CD4-positive, CD25-positive, alpha-beta regulatory T cell (primary cell): ENCODE measurements around the gene CSRNP2. TPM values are rescaled to one million over a fixed set of nuclear protein-coding genes. Genes with fewer than 3 reads are reported as not detected.

Experiments
- ATAC-seq, 2 donors: fragments of 150-1000 bp; cut with Tn5 transposase; one replicate each; pipeline ENCODE4 v1.10.0; 2021; ENCODE audit warnings: low read depth in 2 of 2, moderate number of reproducible peaks in 2 of 2, moderate library complexity in 1 of 2
- DNase-seq, 3 donors: peaks; one replicate each; pipeline versions ENCODE4 v3.0.0 to v3.0.0-alpha.2; 2012 to 2022; ENCODE audit warnings: mixed read lengths in 1 of 3
- H3K27ac ChIP-seq: one replicate; pipeline ENCODE4 v1.7.0; 2013; ENCODE audit warnings: mild to moderate bottlenecking, low read length; ENCODE audit not compliant: insufficient read depth, poor library complexity, severe bottlenecking
- H3K27me3 ChIP-seq: one replicate; pipeline ENCODE4 v1.7.0; 2013; ENCODE audit warnings: low read length; ENCODE audit not compliant: control insufficient read depth, insufficient read depth
- H3K36me3 ChIP-seq: one replicate; pipeline ENCODE4 v1.7.0; 2013; ENCODE audit warnings: mild to moderate bottlenecking, low read length, moderate library complexity; ENCODE audit not compliant: control insufficient read depth, insufficient read depth
- H3K4me1 ChIP-seq: 2 replicates; pipeline ENCODE4 v1.7.0; 2013; ENCODE audit warnings: mild to moderate bottlenecking, low read length; ENCODE audit not compliant: insufficient read depth, control insufficient read depth, poor library complexity, severe bottlenecking
- H3K4me3 ChIP-seq: one replicate; pipeline ENCODE4 v1.7.0; 2013; ENCODE audit warnings: low read depth, mild to moderate bottlenecking, low read length, moderate library complexity
- H3K9me3 ChIP-seq, 2 experiments: 1 replicate in 1 of 2; 2 replicates in 1 of 2; pipeline ENCODE4 v1.7.0; 2013; ENCODE audit warnings: low read length in 2 of 2, mild to moderate bottlenecking in 1 of 2, moderate library complexity in 1 of 2; ENCODE audit not compliant: control insufficient read depth in 2 of 2
- H3K27ac Mint-ChIP-seq, 3 donors: one replicate each; pipeline ENCODE4 v1.8.0; 2020 to 2022; ENCODE audit warnings: mild to moderate bottlenecking in 3 of 3, mixed read lengths in 3 of 3, moderate library complexity in 2 of 3
- H3K27me3 Mint-ChIP-seq: one replicate; pipeline ENCODE4 v1.8.0; 2022; ENCODE audit warnings: mild to moderate bottlenecking, mixed read lengths
- H3K36me3 Mint-ChIP-seq: one replicate; pipeline ENCODE4 v1.8.0; 2020; ENCODE audit warnings: mixed read lengths
- H3K4me1 Mint-ChIP-seq, 4 donors: one replicate each; pipeline ENCODE4 v1.8.0; 2020 to 2022; ENCODE audit warnings: mixed read lengths in 4 of 4, mild to moderate bottlenecking in 1 of 4
- H3K4me3 Mint-ChIP-seq, 4 donors: one replicate each; pipeline ENCODE4 v1.8.0; 2020 to 2022; ENCODE audit warnings: mild to moderate bottlenecking in 4 of 4, mixed read lengths in 4 of 4, moderate library complexity in 3 of 4
- H3K9me3 Mint-ChIP-seq, 7 donors: one replicate each; pipeline ENCODE4 v1.8.0; 2020 to 2022; ENCODE audit warnings: mixed read lengths in 7 of 7, mild to moderate bottlenecking in 3 of 7, moderate library complexity in 2 of 7
- polyA plus RNA-seq, 4 donors: library from polyadenylated mRNA; unstranded; fragments of 300-500 nt; fragmentation: Illumina TruSeq; gene quantifications; one replicate each; pipeline ENCODE4 v1.2.3, GENCODE V29; 2021
- total RNA-seq: library from RNA; stranded (reverse); gene quantifications from one replicate; pipeline ENCODE4 v1.2.3, GENCODE V29; 2022

The CSRNP2 gene
- total and polyA plus RNA-seq, 5 donors from 2014 or later: 1.7 to 32.8 (median 4.5) TPM

GRCh38 chr12:51025836-51026638 is 57.4 kb downstream of the CSRNP2 start, which contains the start of gene SLC11A2:
Gene SLC11A2 (minus strand): TSS chr12:51026384. CDS start chr12:51010728, 15,656 bp downstream.
- Histone ChIP-seq H3K4me3 (peak within 1 kb of the TSS; percentile 90), H3K4me1 (peaks cover 44% of the 10 kb centered on the region), H3K27ac (peak within 1 kb of the TSS; percentile 87), H3K27me3 (peaks cover 3% of the 10 kb centered on the region), H3K9me3 (no peaks in the 10 kb centered on the region), H3K36me3 (no peaks in the 10 kb centered on the region)
- H3K27me3 Mint-ChIP-seq: peaks cover 6% of the 10 kb centered on the region
- H3K36me3 Mint-ChIP-seq: no peaks in the 10 kb centered on the region
- peaks cover 16 to 62% (median 44%) of the 10 kb centered on the region in 4 donors for H3K4me1 Mint-ChIP-seq
- H3K27ac Mint-ChIP-seq: peak within 1 kb of the TSS; percentile 92 to 99 (median 97)
- ATAC-seq (peak; percentile 93 to 94), DNase-seq (peak; percentile 86 to 94 (median 89))
- peak within 1 kb of the TSS; percentile 93 to 100 (median 98) for H3K4me3 Mint-ChIP-seq
- no peaks in the 10 kb centered on the region for H3K9me3 Mint-ChIP-seq

DNA sequence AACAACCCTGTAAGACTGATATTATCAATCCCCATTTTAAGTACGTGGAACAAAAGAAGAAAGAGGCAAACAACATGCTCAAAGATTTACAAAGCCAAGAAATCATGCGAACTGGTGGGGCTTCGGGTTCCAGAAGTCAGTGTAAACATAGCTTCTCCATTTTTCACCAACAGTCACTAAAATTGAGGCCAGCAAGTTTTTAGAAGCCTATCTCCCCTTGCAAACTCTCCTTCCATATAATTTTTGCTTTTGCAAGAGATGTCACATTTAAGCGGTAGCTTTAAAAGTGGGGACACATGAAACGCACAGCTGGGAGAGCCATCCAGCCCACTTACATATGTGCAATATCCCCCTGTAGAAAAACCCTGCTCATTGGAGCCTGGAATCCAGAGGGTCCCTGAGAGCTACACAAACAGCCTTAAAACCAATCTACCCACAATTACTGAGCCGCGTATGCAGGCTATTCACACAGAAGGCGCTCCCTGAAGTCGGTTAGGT is 58.0 kb downstream of the CSRNP2 start:
- DNase-seq (no peak), ATAC-seq (peak in 1 of 2 donors; percentile 7)
- Histone ChIP-seq H3K9me3 (no peaks in the 10 kb centered on the region), H3K4me3 (peak overlapping the region; percentile 90), H3K27me3 (peaks cover 3% of the 10 kb centered on the region), H3K36me3 (no peaks in the 10 kb centered on the region), H3K4me1 (peaks cover 46% of the 10 kb centered on the region), H3K27ac (peak overlapping the region; percentile 87)
- Mint-ChIP-seq H3K4me1 (peaks cover 18 to 68% (median 51%) of the 10 kb centered on the region in 4 donors), H3K9me3 (no peaks in the 10 kb centered on the region), H3K36me3 (no peaks in the 10 kb centered on the region), H3K27me3 (peaks cover 6% of the 10 kb centered on the region), H3K27ac (peak overlapping the region; percentile 92 to 99 (median 97)), H3K4me3 (peak overlapping the region; percentile 93 to 100 (median 98))

GRCh38 chr12:51023625-51024382 is 59.6 kb downstream of the CSRNP2 start:
- H3K27me3 Mint-ChIP-seq: peaks cover 4% of the 10 kb centered on the region
- no peak for ATAC-seq
- no peaks in the 10 kb centered on the region for H3K36me3 Mint-ChIP-seq
- no peak for DNase-seq
- Histone ChIP-seq H3K4me1 (peaks cover 48% of the 10 kb centered on the region), H3K4me3 (peak overlapping the region; percentile 90), H3K9me3 (no peaks in the 10 kb centered on the region), H3K27me3 (peaks cover 3% of the 10 kb centered on the region), H3K27ac (peak overlapping the region; percentile 87), H3K36me3 (no peaks in the 10 kb centered on the region)
- peak overlapping the region; percentile 93 to 100 (median 98) for H3K4me3 Mint-ChIP-seq
- H3K27ac Mint-ChIP-seq: peak overlapping the region; percentile 92 to 99 (median 97)
- peaks cover 23 to 76% (median 56%) of the 10 kb centered on the region in 4 donors for H3K4me1 Mint-ChIP-seq
- H3K9me3 Mint-ChIP-seq: no peaks in the 10 kb centered on the region

GRCh38 chr12:51021694-51022093 is 61.7 kb downstream of the CSRNP2 start:
- Histone ChIP-seq H3K27ac (no peak overlapping the region), H3K4me3 (no peak overlapping the region), H3K36me3 (no peaks in the 10 kb centered on the region), H3K9me3 (no peaks in the 10 kb centered on the region), H3K27me3 (no peaks in the 10 kb centered on the region), H3K4me1 (peaks cover 47% of the 10 kb centered on the region)
- H3K27me3 Mint-ChIP-seq: no peaks in the 10 kb centered on the region
- H3K4me3 Mint-ChIP-seq: peak overlapping the region in 3 of 4 donors; percentile 2 to 52 (median 5)
- H3K27ac Mint-ChIP-seq: peak overlapping the region in 2 of 3 donors; percentile 66 to 72
- peaks cover 29 to 70% (median 56%) of the 10 kb centered on the region in 4 donors for H3K4me1 Mint-ChIP-seq
- peak in 1 of 3 donors; percentile 19 for DNase-seq
- no peaks in the 10 kb centered on the region for H3K36me3 Mint-ChIP-seq
- ATAC-seq: no peak
- no peaks in the 10 kb centered on the region for H3K9me3 Mint-ChIP-seq

DNA sequence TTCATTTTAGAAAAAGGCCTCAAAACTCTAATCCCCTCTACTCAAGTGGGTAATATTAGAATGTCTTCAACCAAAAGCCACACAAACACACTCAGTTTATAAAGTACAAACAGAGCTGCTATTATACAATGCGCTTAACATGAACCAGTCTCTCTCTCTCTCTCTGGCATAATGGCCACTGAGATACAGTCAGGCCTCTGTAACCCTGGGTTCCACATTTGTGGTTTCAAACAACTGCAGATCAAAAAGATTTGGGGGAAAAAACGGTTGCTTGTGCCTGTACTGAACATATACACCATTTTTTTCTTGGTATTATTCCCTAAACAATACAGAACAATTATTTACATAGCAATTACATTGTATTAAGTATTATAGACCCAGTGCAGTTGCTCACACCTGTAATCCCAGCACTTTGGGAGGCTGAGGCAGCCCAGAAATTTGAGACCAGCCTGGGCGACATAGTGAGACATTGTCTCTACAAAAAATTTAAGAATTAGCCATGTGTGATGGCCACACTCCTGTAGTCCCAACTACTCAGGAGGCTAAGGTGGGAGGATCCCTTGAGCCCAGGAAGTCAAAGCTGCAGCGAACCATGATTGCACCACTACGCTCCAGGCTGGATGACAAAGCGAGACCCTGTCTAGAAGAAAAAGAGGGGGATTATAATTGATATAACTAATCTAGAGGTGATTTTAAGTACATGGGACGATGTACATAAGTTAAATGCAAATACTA is 62.8 kb downstream of the CSRNP2 start:
- Mint-ChIP-seq H3K4me3 (peak overlapping the region in 3 of 4 donors; percentile 22 to 45 (median 33)), H3K27me3 (no peaks in the 10 kb centered on the region), H3K4me1 (peaks cover 29 to 64% (median 51%) of the 10 kb centered on the region in 4 donors), H3K9me3 (no peaks in the 10 kb centered on the region), H3K36me3 (no peaks in the 10 kb centered on the region), H3K27ac (peak overlapping the region; percentile 33 to 44 (median 38))
- no peak overlapping the region for H3K4me3 ChIP-seq
- H3K36me3 ChIP-seq: no peaks in the 10 kb centered on the region
- H3K4me1 ChIP-seq: peaks cover 36% of the 10 kb centered on the region
- H3K27me3 ChIP-seq: no peaks in the 10 kb centered on the region
- ATAC-seq (no peak), DNase-seq (no peak)
- no peak overlapping the region for H3K27ac ChIP-seq
- H3K9me3 ChIP-seq: no peaks in the 10 kb centered on the region

DNA sequence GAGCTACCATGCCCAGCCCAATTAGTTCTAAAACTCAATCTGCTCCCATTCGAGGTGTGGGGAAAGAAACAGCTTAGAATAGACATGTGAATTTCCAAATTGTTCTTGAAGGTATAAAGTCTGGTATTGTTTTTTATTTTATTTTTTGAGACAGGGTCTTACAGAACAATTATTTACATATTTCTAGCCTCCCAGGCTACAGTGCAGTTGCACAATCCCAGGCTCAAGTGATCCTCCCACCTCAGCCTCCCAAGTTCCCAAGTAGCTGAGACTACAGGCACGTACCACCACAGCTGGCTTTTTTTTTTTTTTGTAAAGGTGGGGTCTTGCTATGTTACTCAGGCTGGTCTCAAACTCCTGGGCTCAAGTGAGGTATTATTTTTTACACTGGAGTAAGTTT is 63.5 kb downstream of the CSRNP2 start:
- Mint-ChIP-seq H3K27me3 (no peaks in the 10 kb centered on the region), H3K36me3 (no peaks in the 10 kb centered on the region), H3K27ac (no peak overlapping the region), H3K4me1 (peaks cover 24 to 60% (median 44%) of the 10 kb centered on the region in 4 donors), H3K9me3 (no peaks in the 10 kb centered on the region), H3K4me3 (no peak overlapping the region)
- ATAC-seq (no peak), DNase-seq (no peak)
- H3K4me3 ChIP-seq: no peak overlapping the region
- no peak overlapping the region for H3K27ac ChIP-seq
- H3K9me3 ChIP-seq: no peaks in the 10 kb centered on the region
- no peaks in the 10 kb centered on the region for H3K36me3 ChIP-seq
- peaks cover 30% of the 10 kb centered on the region for H3K4me1 ChIP-seq
- H3K27me3 ChIP-seq: no peaks in the 10 kb centered on the region

DNA sequence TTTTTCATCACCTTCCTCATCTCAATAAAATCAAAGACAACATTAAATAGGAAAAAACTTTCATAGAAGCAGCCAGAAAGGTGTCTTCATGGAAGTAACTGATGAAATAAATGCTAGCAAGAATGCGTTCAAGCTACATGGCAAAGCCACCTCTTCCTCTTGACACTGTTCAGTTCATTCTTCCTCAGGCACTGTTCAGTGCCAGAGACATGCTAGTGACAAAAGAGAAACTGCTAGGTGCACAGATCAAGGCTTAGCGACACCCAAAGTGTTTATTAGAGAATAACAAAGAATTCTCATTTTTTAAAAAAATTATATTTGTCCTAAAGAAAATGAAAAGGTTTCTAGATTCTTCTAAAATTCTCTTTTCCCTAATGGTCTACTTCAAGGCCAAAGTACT is 64.4 kb downstream of the CSRNP2 start:
- Mint-ChIP-seq H3K4me1 (peaks cover 15 to 50% (median 36%) of the 10 kb centered on the region in 4 donors), H3K36me3 (no peaks in the 10 kb centered on the region), H3K27me3 (no peaks in the 10 kb centered on the region), H3K4me3 (no peak overlapping the region), H3K9me3 (no peaks in the 10 kb centered on the region), H3K27ac (peak overlapping the region in 1 of 3 donors; percentile 44)
- no peak overlapping the region for H3K27ac ChIP-seq
- H3K9me3 ChIP-seq: no peaks in the 10 kb centered on the region
- H3K4me3 ChIP-seq: no peak overlapping the region
- H3K4me1 ChIP-seq: peaks cover 20% of the 10 kb centered on the region
- ATAC-seq (no peak), DNase-seq (no peak)
- no peaks in the 10 kb centered on the region for H3K27me3 ChIP-seq
- H3K36me3 ChIP-seq: no peaks in the 10 kb centered on the region
